HG03520 (cell line): ENCODE data around the gene STN1.

Source experiments
- ATAC-seq: cut with Tn5 transposase; IDR thresholded peaks from one replicate; pipeline ENCODE4 v1.9.1; 2021; ENCODE audit warnings: mild to moderate bottlenecking, moderate library complexity; ENCODE audit not compliant: unreplicated experiment

Gene STN1

DNA sequence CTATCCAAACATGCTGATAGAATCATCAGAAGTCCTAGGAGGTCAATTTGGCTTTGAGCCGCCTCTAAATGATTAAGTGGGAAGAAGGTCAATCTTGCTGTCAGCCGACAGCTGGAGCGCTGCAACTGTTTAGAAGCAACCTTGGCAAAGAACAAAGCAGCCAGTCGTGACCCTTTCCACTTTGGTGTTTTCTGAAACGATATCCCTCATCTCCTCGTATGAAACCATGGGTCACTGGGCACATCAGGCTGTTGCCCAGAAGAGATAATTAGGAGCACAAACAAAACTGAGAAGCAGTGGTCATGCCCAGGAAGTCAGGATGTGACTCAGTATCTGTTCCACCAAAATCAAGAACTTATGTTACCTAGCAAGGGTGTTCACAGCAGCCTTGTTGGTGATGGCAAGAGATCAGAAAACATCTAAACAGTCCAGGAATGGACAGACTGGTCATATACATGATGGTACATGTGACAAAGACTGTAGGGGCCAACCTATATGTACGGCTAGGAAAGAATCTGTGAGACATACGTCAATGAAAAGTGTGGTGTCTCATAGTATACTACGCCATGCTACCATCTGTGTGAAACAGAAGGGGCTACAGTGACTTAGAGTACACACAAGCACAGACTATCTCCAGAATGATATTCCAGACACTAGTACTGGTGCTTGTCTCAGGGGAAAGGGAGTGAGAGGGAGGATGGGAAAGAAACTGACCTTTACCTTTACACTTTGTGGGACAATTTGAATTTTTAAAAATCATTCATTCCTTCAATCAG is 22.4 kb downstream of the STN1 start:
- ATAC-seq: no peak

DNA sequence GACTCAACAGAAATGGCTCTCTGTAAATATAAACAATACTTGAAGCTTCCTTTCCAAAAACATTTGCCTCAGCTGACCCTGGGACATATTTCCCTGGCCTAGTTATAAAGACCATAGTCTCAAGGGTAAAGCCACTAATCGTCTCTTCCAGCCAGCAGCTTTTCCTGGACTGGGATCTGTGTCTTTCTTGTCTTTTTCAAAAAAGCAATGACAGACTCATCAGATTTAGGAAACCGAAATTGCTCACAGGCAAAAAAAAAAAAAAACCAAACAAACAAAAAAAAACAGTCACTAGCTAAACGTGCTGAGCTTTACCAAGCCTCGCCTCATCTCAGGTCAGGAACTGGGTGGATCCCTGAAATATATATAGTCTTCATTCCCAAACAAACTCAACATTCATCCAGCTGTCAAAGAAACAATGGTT is 23.5 kb downstream of the STN1 start:
- ATAC-seq: no peak

DNA sequence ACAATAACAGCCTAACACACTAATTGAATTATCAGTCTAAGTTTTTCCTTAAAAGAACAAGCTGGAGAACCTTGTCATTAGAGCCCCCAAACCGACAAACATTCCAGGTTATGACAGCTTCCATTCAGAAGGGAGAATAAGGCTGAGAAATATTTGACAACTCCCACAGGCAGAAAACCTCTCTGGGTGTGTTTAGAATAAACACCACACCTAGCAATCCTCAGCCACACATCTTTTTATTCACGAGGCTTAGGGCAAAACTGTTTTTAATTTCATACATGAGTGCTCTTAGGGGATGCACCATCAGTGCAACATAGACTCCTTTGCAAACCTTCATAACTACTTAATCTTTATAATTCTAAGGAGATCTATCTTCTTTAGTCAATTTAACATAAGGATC is 24.2 kb downstream of the STN1 start:
- ATAC-seq: no peak

DNA sequence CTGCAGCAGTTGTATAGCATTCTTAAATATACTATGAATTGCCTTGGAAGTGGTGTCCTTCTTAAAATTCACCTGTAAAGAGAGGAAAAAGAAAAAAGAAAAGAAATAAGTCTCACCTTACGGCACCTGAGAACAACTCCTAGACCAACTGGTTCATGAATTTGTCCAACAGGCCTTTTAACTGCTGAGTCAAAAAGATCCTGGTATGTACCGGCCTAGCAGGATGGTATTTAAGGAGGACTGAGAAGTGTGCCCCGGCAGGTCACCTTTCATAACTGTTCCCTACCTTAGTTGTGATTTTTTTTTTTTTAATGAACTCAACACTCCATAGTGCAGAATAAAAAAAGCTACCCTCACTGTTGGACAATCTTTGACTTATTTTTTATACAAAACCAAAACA is 25.8 kb downstream of the STN1 start:
- no peak for ATAC-seq

GRCh38 chr10:103890688-103891087 is 27.3 kb downstream of the STN1 start:
- ATAC-seq: no peak

DNA sequence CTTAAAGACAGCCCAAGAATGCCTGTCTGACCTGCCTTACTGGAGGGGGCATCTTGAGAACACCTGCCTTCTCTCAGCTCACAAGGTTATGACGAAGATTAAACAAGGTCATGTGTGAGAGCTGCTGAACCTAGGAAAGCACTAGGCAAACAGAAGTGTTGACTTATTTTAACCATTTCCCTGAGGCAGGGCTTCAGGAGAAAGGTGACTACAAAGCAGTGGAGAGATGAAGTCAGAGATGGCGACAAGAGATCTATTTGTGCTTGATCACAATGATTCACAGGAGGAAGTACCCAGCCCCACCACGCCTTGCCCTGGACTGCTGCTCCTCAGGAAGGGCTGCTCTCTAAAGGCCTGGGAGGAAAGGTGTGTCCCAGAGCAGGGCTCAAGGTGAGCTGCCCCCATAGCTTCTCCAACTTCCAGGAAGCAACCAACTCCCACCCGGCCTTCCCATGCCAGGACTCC is 27.8 kb downstream of the STN1 start:
- no peak for ATAC-seq

GRCh38 chr10:103889121-103889720 is 28.8 kb downstream of the STN1 start:
- no peak for ATAC-seq

DNA sequence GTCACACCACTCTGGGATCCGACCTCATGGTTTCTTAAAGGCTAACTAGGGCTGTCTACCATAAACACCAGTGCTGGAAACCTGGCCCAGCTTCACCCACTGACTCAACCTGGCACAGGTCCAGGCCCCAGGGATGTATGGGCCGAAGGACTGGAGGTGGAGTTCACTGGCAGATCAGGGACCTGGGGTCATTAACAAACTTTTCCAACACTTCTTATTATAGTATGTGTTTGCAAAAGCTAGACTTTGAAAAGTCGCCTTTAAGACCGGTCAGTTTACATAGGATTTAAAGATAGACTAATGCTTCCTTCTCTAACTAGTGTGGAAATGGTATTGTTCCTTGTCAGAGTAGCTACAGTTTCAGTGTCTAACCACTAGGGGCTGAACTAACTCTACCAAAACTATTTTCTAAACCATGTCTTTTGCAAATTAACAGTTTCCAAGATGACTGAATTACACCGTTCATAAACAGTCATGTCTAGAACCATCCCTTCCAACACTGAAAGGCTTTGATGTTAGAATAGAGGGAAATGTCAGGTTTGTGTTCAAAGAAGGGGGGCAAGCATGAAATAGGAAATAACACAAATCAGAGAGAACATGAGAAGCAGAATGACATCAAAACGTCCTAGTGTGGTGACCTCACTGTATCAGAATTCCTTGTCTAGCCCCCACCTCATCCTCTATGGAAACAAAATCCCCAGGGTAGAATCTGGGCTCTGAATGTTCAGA is 29.7 kb downstream of the STN1 start:
- ATAC-seq: no peak

DNA sequence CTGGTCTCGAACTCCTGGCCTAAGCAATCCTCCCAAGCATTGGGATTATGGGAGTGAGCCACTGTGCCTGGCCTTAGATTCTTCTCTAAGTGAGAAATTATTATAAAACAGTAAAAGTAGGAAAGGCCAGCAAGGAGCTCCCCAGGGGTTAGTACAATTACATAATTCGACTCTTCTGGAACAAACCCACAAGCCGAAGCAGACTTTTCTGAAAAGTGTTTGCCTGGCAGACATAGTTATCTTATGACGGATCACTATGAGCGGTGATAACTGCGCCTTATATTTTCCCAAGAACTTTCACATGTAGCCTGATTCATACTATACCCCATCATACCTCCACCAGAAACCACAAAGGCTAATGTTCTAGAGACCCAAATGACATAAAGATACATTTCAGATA is 32.4 kb downstream of the STN1 start:
- no peak for ATAC-seq

DNA sequence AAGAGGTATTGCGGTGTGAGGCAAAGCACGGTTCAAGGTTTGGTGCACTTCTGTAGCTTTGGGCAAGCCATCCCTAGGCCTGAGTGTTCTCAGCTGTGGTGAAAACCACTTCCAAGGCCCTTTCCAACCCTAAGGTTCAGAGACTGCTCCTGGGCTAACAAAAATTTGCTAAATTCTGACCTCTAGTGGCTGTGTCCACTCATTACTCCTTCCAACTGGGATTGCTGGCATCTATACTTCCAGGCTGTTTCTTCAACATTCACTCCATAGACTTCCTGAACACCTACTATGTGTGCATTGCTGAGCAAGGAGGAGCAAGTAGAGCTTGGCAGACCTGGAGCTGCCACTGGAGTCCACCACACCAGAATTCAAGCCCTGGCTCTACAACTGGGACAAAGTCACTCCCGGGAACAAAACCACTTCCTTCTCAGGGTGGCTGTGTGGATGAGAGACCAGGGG is 33.3 kb downstream of the STN1 start:
- no peak for ATAC-seq

DNA sequence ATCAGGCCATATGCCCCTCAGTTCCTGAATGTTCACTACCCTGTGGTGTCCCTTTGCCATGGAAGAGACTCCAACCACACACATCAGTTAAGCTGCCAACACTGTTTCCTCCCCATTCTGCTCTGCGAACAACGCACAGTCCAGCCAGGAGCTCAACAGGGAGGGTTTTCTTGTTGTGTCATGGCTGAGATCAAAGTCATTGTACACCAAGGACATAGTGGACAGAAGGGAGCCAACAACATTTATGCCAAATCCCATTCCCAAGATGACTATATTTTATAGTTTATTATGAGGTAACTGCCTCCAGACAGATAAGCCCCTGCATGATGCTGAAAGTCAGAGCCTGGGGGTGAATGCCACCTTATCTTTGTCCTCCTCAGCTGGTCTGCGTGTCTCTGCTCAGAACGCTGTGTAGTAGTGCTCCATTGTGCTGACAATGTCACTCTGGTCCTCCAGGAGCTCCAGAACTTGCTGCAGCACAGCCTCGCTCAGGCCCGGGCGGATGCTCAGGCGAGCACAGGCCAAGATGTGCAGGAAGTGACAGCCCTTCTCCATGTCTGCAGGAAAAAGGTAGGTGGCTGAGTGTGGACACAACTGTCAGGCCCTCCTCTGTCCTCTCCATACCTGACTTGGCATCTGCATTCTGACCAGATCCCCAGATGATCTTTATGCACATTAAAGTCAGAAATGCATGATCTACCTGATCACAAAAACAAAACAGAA is 35.5 kb downstream of the STN1 start:
- no peak for ATAC-seq

DNA sequence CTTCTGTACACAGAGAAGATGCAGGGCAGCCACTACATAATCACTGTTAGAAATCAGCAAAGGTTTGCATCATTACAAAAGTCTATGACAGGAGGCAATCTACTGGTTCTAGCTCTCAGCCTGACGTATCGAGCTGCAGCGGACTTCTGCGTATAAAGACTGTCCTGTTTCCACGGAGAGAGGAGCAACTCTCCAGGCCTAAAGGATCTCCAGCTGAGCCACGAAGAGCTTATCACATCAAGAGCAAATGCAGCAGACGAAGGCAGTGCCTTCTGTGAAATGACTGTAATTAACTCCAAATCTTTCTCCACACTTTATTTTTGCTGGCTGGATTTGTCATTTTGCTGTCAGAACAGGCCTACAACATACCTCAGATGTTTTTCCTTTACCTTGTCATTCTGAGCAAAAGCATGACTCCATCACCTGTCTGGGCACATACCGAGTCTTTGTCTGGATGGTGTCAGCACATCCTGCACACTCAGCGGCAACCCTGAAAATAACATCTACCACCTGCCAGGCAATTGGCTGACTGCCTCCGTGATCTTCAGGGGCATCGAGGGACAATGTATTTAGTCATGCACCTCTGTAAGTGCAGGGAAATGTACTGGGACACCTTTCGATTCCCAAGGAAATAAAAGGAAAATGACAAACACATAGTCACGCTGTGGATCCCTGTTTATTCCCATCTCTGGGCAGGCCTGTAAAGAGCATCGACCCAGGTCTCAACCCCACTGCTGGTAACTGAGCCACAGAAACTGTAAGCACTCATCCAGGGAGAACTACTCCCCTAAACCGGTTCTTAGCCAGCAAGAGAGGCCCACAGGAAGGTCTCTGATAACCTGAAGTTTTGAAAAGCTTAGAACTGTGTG is 36.3 kb downstream of the STN1 start:
- no peak for ATAC-seq

- ATAC-seq: no peak
These were observed 38.2 kb downstream of the STN1 start for GRCh38 chr10:103879831-103880230.

GRCh38 chr10:103879409-103879808 is 38.6 kb downstream of the STN1 start:
- no peak for ATAC-seq

GRCh38 chr10:103877861-103878260 is 40.1 kb downstream of the STN1 start:
- ATAC-seq: no peak

GRCh38 chr10:103876155-103876554 is 41.8 kb downstream of the STN1 start:
- no peak for ATAC-seq

DNA sequence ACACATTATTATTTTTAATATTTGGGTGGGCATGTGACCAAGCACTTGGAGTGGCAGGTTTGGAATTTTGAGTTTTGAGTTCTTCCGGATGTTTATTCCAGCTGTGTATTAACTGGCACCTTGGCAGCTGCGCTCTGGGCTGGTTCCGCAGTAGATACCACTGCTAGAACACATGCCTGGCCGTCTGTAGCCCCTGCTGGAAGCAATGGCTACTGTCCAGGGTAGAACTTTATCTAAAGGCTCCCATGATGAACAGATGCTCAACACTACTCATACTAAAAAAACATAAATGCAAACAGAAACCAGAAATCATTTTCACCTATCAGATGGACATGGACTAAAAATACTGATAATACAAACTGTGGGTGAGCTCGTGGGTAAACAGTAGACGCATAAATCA is 43.3 kb downstream of the STN1 start:
- no peak for ATAC-seq

- no peak for ATAC-seq
These were observed 45.6 kb downstream of the STN1 start for GRCh38 chr10:103872137-103872931.

- ATAC-seq: no peak
These were observed 47.0 kb downstream of the STN1 start for GRCh38 chr10:103871006-103871405.
